Endothelial cell of umbilical vein (primary cell): Measurements from ENCODE around the gene MFAP4. TPM values are rescaled to one million over a fixed set of nuclear protein-coding genes. Genes with fewer than 3 reads are reported as not detected.

ENCODE experiments used
- BruUV-seq: library from RNA; stranded (reverse); fragments of 400-500 nt; replicated peaks from 2 replicates; lab custom pipeline; 2021; lab: Mats Ljungman, UMichigan
- CTCF ChIA-PET: fragments of 300-600, 350-600 bp; sonication (Branson Sonifier 250); formaldehyde crosslinking; loops from one replicate; lab custom pipeline; 2021; ENCODE audit warnings: antibody characterized with exemption, inconsistent platforms; lab: Charles Lee
- POLR2A ChIA-PET: fragments of 300-600, 350-600 bp; sonication (Branson Sonifier 250); formaldehyde crosslinking; loops from one replicate; lab custom pipeline; 2021; ENCODE audit warnings: antibody characterized with exemption, inconsistent platforms; lab: Charles Lee
- DNase-seq: peaks from one replicate; pipeline ENCODE4 v3.0.0-alpha.2; 2011; ENCODE audit warnings: low read depth, low spot score
- FAIRE-seq: peaks from 2 replicates; lab custom pipeline; 2011; peaks lifted over from hg19 to GRCh38; lab: Jason Lieb, UNC
- H2AFZ ChIP-seq: 2 replicates; pipeline ENCODE4 v1.6.0; 2012; ENCODE audit warnings: low read depth, low read length, control low read depth, inconsistent platforms
- H3K27ac ChIP-seq: 2 replicates; pipeline ENCODE4 v1.5.1; 2011; ENCODE audit warnings: low read depth, mild to moderate bottlenecking, control low read depth, low read length, moderate library complexity; ENCODE audit not compliant: insufficient read depth
- H3K27me3 ChIP-seq, 2 experiments: 2 replicates each; pipeline versions ENCODE4 v1.6.0 to v1.6.1; 2011; ENCODE audit warnings: low read length in 2 of 2, mixed read lengths in 1 of 2; ENCODE audit not compliant: control insufficient read depth in 2 of 2, insufficient read depth in 2 of 2
- H3K36me3 ChIP-seq, 2 experiments: 2 replicates in 1 of 2; 3 replicates in 1 of 2; pipeline ENCODE4 v1.5.1; 2011; ENCODE audit warnings: low read length in 2 of 2, mild to moderate bottlenecking in 1 of 2, moderate library complexity in 1 of 2; ENCODE audit not compliant: control insufficient read depth in 2 of 2, insufficient read depth in 2 of 2; ENCODE audit errors: extremely low read depth in 1 of 2
- H3K4me1 ChIP-seq: 3 replicates; pipeline ENCODE4 v1.5.1; 2011; ENCODE audit warnings: mild to moderate bottlenecking, low read length; ENCODE audit not compliant: control insufficient read depth, insufficient read depth; ENCODE audit errors: extremely low read depth
- H3K4me2 ChIP-seq: 2 replicates; pipeline ENCODE4 v1.6.1; 2011; ENCODE audit warnings: low read length, control low read depth, mixed read lengths; ENCODE audit not compliant: insufficient read depth
- H3K4me3 ChIP-seq, 3 experiments: fragments of 200-600 bp in 1 of 3; sonication (generic), shearing (Covaris generic) in 1 of 3; replicated peaks in 1 of 3; 2 replicates each; pipeline ENCODE4 v1.5.1; 2011 to 2016; ENCODE audit warnings: control low read depth in 3 of 3, low read length in 3 of 3, mild to moderate bottlenecking in 2 of 3, inconsistent platforms in 1 of 3, low read depth in 1 of 3, moderate library complexity in 1 of 3; ENCODE audit not compliant: insufficient read depth in 1 of 3
- H3K79me2 ChIP-seq: 2 replicates; pipeline ENCODE4 v1.6.0; 2012; ENCODE audit warnings: low read length, inconsistent platforms; ENCODE audit not compliant: control insufficient read depth, insufficient read depth
- H3K9ac ChIP-seq: replicated peaks from 2 replicates; pipeline ENCODE3; 2011; ENCODE audit warnings: low read length, control low read depth; ENCODE audit not compliant: insufficient read depth; ENCODE audit errors: extremely low read depth
- H3K9me1 ChIP-seq: replicated peaks from 3 replicates; pipeline ENCODE4 v1.6.0; 2011; ENCODE audit warnings: mild to moderate bottlenecking, low read length; ENCODE audit not compliant: control insufficient read depth, insufficient read depth; ENCODE audit errors: extremely low read depth
- H3K9me3 ChIP-seq: replicated peaks from 2 replicates; pipeline ENCODE4 v1.5.1; 2012; ENCODE audit warnings: low read length, inconsistent platforms; ENCODE audit not compliant: control insufficient read depth, insufficient read depth
- H4K20me1 ChIP-seq: replicated peaks from 2 replicates; pipeline ENCODE3; 2011; ENCODE audit warnings: mild to moderate bottlenecking, low read length; ENCODE audit not compliant: control insufficient read depth, insufficient read depth; ENCODE audit errors: extremely low read depth
- CTCF ChIP-seq, 2 donors: IDR thresholded peaks; 1 replicate in 1 of 2; 2 replicates in 1 of 2; pipeline ENCODE4 v1.5.1; 2011; ENCODE audit warnings: low read length in 2 of 2, mild to moderate bottlenecking in 2 of 2, moderate library complexity in 2 of 2, control low read depth in 1 of 2, inconsistent platforms in 1 of 2, low read depth in 1 of 2; ENCODE audit not compliant: insufficient read depth in 1 of 2; ENCODE audit errors: extremely low read depth in 1 of 2
- EZH2 ChIP-seq: IDR thresholded peaks from 2 replicates; pipeline ENCODE4 v1.6.1; 2012; ENCODE audit warnings: borderline replicate concordance, low read depth, mild to moderate bottlenecking, moderate library complexity, low read length, inconsistent platforms; ENCODE audit not compliant: severe bottlenecking
- GATA2 ChIP-seq: IDR thresholded peaks from 2 replicates; pipeline ENCODE4 v1.7.0; 2011; ENCODE audit warnings: low read depth, mild to moderate bottlenecking, moderate library complexity, mixed read lengths, low read length; ENCODE audit not compliant: insufficient read length, insufficient read depth
- JUN ChIP-seq: IDR thresholded peaks from 2 replicates; pipeline ENCODE4 v1.6.1; 2011; ENCODE audit warnings: borderline replicate concordance, low read depth; ENCODE audit not compliant: insufficient read length, insufficient read depth
- MAX ChIP-seq: IDR thresholded peaks from 2 replicates; pipeline ENCODE4 v1.6.1; 2011; ENCODE audit not compliant: insufficient read depth, insufficient read length
- MYC ChIP-seq: IDR thresholded peaks from one replicate; pipeline ENCODE4 v1.6.1; 2011; ENCODE audit warnings: mild to moderate bottlenecking, low read depth, low read length
- POLR2A ChIP-seq: IDR thresholded peaks from 2 replicates; pipeline ENCODE4 v1.6.1; 2012; ENCODE audit warnings: low read depth, mild to moderate bottlenecking, control low read depth, low read length
- POLR2AphosphoS5 ChIP-seq: IDR thresholded peaks from 2 replicates; pipeline ENCODE4 v1.6.1; 2012; ENCODE audit warnings: low read depth, mild to moderate bottlenecking, control low read depth, low read length, moderate library complexity; ENCODE audit not compliant: insufficient read depth
- dilution Hi-C: fragments of 300-500 bp; cut with MboI; formaldehyde crosslinking; loops from one replicate; pipeline ENCODE4 v1.15.0; 2019; ENCODE audit warnings: low sequenced_read_pairs; ENCODE audit not compliant: extremely low pct_ligation_motif_present
- intact Hi-C: fragments of 100-400 bp; cut with micrococcal nuclease; formaldehyde crosslinking; loops from one replicate; pipeline ENCODE4 v1.10.0; 2022
- polyA plus RNA-seq, 4 experiments: library from polyadenylated mRNA; depleted of rRNA in 3 of 4; stranded (reverse) in 3 of 4; unstranded in 1 of 4; fragments of >200 nt; gene quantifications; 2 replicates each; pipeline versions ENCODE4 v1.2.1 to v1.2.3, GENCODE V29; 2011 to 2012; ENCODE audit warnings: missing spikeins in 1 of 4
- total RNA-seq: library from RNA; stranded (reverse); gene quantifications from 2 replicates; pipeline ENCODE4 v1.2.3, GENCODE V29; 2021

MFAP4 gene
- total and polyA plus RNA-seq, 2 donors (not counting 3 experiments of a cell fraction or from before 2014, with no cell fraction given), result not detected

- FAIRE-seq, result peak; percentile 63
- no peaks in the 10 kb centered on the region for H3K9me1 ChIP-seq
- peak; percentile 66 for DNase-seq
- no peaks in the 10 kb centered on the region for H3K4me1 ChIP-seq
- H3K27ac ChIP-seq, result no peak overlapping the region
- no peak overlapping the region for H3K4me2 ChIP-seq
- intact Hi-C loops (no loop called here), dilution Hi-C loops (no loop called here)
- H3K36me3 ChIP-seq, result peaks cover 0 to 3% of the 10 kb centered on the region in 2 experiments
- BruUV-seq, result no TSS peak
- CTCF ChIA-PET, result interaction anchor here (0.6 to 2.7 kb wide), 23 partner anchors 8 to 109 kb away, joined by 3 to 25 read pairs (median 3); partner anchors contain the start of genes B9D1 and MAPK7
- H2AFZ ChIP-seq, result no peak overlapping the region
- H3K4me3 ChIP-seq, result no peak overlapping the region
- no peaks in the 10 kb centered on the region for H3K9me3 ChIP-seq
- no peak overlapping the region for H3K9ac ChIP-seq
- H3K79me2 ChIP-seq, result no peaks in the 10 kb centered on the region
- no peaks in the 10 kb centered on the region for H4K20me1 ChIP-seq
- POLR2A ChIA-PET, result no interaction called here
- H3K27me3 ChIP-seq, result no peaks in the 10 kb centered on the region
- TF ChIP-seq EZH2 (no peak), MAX (no peak), POLR2AphosphoS5 (no peak), GATA2 (no peak), MYC (no peak), POLR2A (no peak), CTCF (IDR thresholded peaks at IDR 0.05; ENCODE audit: extremely low read depth in 1 of 2, insufficient read depth in 1 of 2, low read depth in 1 of 2, low read length in 2 of 2) (peak; percentile 71 to 86), JUN (no peak)
These were observed 48.7 kb downstream of the MFAP4 start for GRCh38 chr17:19338031-19338990.
